22Rv1 (cell line): ENCODE measurements around the gene LRRC3C.

Experiments
- H3K27ac ChIP-seq: fragments of 450-650 bp; 2 replicates; pipeline ENCODE4 v1.5.1; 2017
- CTCF ChIP-seq: fragments of 450-650 bp; IDR thresholded peaks from 2 replicates; pipeline ENCODE4 v1.5.1; 2017; ENCODE audit warnings: mild to moderate bottlenecking
- ZFX ChIP-seq: fragments of 450-650 bp; IDR thresholded peaks from 2 replicates; pipeline ENCODE4 v1.6.1; 2017; ENCODE audit warnings: antibody characterized with exemption, borderline replicate concordance

LRRC3C gene

GRCh38 chr17:39925282-39926134 lies 2.0 kb upstream of the LRRC3C start:
- H3K27ac ChIP-seq: no peak overlapping the region
- no peak for TF ChIP-seq CTCF
- no peak for TF ChIP-seq ZFX

DNA sequence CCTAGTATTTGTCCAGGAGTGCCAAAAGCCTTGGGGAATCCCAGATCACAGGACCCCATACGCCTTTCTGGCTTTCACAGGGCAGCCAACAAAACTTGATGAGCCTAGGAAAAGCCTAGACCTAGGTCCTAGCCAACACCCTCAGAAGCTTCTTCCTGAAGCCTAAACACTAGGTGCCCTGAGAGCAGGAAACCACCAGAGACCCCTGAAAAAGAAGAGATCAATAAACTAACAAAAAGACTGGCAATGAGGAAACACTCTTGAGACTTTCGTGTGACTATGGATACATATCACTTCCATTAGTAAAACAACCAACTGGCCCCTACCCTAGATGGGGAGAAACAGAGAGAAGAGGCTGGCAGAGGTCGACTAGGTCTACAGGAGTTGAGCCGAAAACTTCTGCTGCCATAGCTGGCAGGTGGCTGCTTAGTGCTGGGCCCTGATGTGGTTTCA lies 1.4 kb upstream of the LRRC3C start:
- TF ChIP-seq CTCF: no peak
- TF ChIP-seq ZFX: no peak
- peak overlapping the region; percentile 79; the same call in 1 of the 2 replicates for H3K27ac ChIP-seq

- peak overlapping the region; percentile 79 for H3K27ac ChIP-seq
- TF ChIP-seq CTCF (no peak), ZFX (no peak)
Measured at GRCh38 chr17:39926588-39927100, 888 bp upstream of the LRRC3C start.

DNA sequence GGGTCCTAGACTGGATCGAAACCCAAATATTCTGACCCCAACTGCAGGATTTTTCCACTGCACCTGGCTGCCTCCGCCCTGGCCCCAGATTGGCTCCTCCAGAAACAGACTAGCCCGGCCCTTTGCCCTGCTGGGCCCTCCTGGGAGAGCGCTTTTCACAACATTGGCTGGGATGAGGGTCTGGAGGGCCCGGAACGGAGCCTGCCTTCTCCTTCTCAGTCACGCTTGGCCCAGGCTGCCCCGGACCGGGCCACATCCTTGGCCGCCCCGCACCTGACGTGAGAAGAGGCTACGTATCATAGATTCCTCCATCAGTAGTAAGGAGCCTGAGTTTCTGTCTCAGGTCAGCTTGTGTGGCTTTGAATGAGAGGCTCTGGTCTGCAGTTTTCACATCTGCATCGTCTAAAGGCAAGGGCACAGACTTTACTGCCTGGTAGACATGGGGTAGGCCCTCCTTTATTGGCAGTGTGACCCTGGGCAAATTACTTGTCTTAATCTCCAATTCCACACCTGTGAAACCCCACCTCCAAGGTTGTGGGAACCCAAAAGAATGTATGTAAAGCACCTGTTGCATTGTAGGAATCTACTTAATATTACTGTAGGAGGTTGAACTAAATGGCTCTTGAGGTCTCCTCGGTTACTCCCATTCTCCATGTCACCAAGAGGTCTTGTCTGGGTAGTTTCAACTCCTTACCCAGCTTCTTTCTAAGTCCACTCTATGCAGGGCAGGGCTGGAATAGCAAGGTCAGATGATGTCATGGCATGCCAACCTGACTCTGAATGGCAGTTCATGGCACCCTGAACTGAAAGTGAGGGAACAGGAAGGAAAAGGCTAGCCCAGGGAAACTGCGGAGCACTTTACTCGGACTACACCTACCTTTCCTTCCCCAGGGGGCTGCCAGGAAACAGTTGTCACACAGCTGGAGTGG lies 661 bp downstream of the LRRC3C start:
- peak overlapping the region; percentile 79 for H3K27ac ChIP-seq
- no peak for TF ChIP-seq CTCF
- no peak for TF ChIP-seq ZFX

GRCh38 chr17:39928858-39929645 lies 1.5 kb downstream of the LRRC3C start:
- TF ChIP-seq ZFX (no peak), CTCF (no peak)
- H3K27ac ChIP-seq: peak overlapping the region; percentile 79

- no peak overlapping the region for H3K27ac ChIP-seq
- TF ChIP-seq ZFX (no peak), CTCF (no peak)
Measured at GRCh38 chr17:39929646-39930407, 2.3 kb downstream of the LRRC3C start.
